ENCODE results near the gene RNLS.
"Not testable (repeated sequence)": the region's sequence is repeated elsewhere in the genome, so short reads cannot be mapped to it uniquely, and the experiment has no call there.

RNLS gene

GRCh38 chr10:88288320-88289059, 294.6 kb downstream of the RNLS start:
- no peak for DNase-seq

- no peak for DNase-seq
Measured at GRCh38 chr10:88286030-88286429, 297.1 kb downstream of the RNLS start.

GRCh38 chr10:88281592-88282347, 301.3 kb downstream of the RNLS start:
- DNase-seq = no peak

- DNase-seq = no peak
Measured at GRCh38 chr10:88280518-88280917, 302.6 kb downstream of the RNLS start.

GRCh38 chr10:88278912-88279311, 304.2 kb downstream of the RNLS start:
- no peak for DNase-seq

- DNase-seq = not testable (repeated sequence)
Measured at GRCh38 chr10:88276945-88277344, 306.2 kb downstream of the RNLS start.

- DNase-seq = no peak
Measured at GRCh38 chr10:88274286-88274685, 308.8 kb downstream of the RNLS start.

GRCh38 chr10:88273567-88273966, 309.6 kb downstream of the RNLS start:
- DNase-seq = no peak

- peak; percentile 22 for DNase-seq
Measured at GRCh38 chr10:88271761-88272543, 311.2 kb downstream of the RNLS start.

- peak; percentile 19 for DNase-seq
Measured at GRCh38 chr10:88270871-88271713, 312.0 kb downstream of the RNLS start.

GRCh38 chr10:88270061-88270808, 312.9 kb downstream of the RNLS start:
- no peak for DNase-seq

- no peak for DNase-seq
Measured at GRCh38 chr10:88262591-88263234, 320.4 kb downstream of the RNLS start.

GRCh38 chr10:88261152-88261551, 322.0 kb downstream of the RNLS start:
- no peak for DNase-seq

- no peak for DNase-seq
Measured at GRCh38 chr10:88260329-88261051, 322.6 kb downstream of the RNLS start.

GRCh38 chr10:88259381-88259780, 323.7 kb downstream of the RNLS start:
- no peak for DNase-seq

GRCh38 chr10:88256886-88257285, 326.2 kb downstream of the RNLS start:
- no peak for DNase-seq

GRCh38 chr10:88256013-88256680, 327.0 kb downstream of the RNLS start:
- no peak for DNase-seq

GRCh38 chr10:88254091-88254490, 329.0 kb downstream of the RNLS start:
- no peak for DNase-seq

GRCh38 chr10:88253622-88254021, 329.5 kb downstream of the RNLS start:
- DNase-seq = no peak

- DNase-seq = no peak
Measured at GRCh38 chr10:88253128-88253527, 330.0 kb downstream of the RNLS start.
